GM21381 (cell line): ENCODE data around the gene RARRES2.

Source experiments
- ATAC-seq: cut with Tn5 transposase; IDR thresholded peaks from one replicate; pipeline ENCODE4 v1.9.1; 2021; ENCODE audit warnings: mild to moderate bottlenecking, moderate library complexity; ENCODE audit not compliant: unreplicated experiment

Gene RARRES2

GRCh38 chr7:150339409-150339809 is 2.0 kb downstream of the RARRES2 start:
- no peak for ATAC-seq

- ATAC-seq = no peak
Measured at GRCh38 chr7:150338166-150338829, 3.1 kb downstream of the RARRES2 start.

- ATAC-seq = no peak
Measured at GRCh38 chr7:150337659-150338081, 3.8 kb downstream of the RARRES2 start.

GRCh38 chr7:150337179-150337578 is 4.2 kb downstream of the RARRES2 start:
- no peak for ATAC-seq

GRCh38 chr7:150336746-150337145 is 4.7 kb downstream of the RARRES2 start:
- ATAC-seq = no peak

- no peak for ATAC-seq
Measured at GRCh38 chr7:150335774-150336112, 5.7 kb downstream of the RARRES2 start.

GRCh38 chr7:150335108-150335773 is 6.2 kb downstream of the RARRES2 start:
- ATAC-seq = no peak

GRCh38 chr7:150334108-150334507 is 7.3 kb downstream of the RARRES2 start:
- no peak for ATAC-seq

GRCh38 chr7:150333659-150334058 is 7.8 kb downstream of the RARRES2 start:
- no peak for ATAC-seq

GRCh38 chr7:150332852-150333635 is 8.4 kb downstream of the RARRES2 start:
- ATAC-seq = no peak

GRCh38 chr7:150330211-150330885 is 11.1 kb downstream of the RARRES2 start:
- no peak for ATAC-seq

GRCh38 chr7:150329331-150330120 is 11.9 kb downstream of the RARRES2 start:
- ATAC-seq = no peak

GRCh38 chr7:150327308-150327707 is 14.1 kb downstream of the RARRES2 start:
- no peak for ATAC-seq

GRCh38 chr7:150326657-150327268 is 14.7 kb downstream of the RARRES2 start:
- ATAC-seq = no peak

GRCh38 chr7:150325901-150326300 is 15.5 kb downstream of the RARRES2 start:
- no peak for ATAC-seq

- no peak for ATAC-seq
Measured at GRCh38 chr7:150325110-150325611, 16.3 kb downstream of the RARRES2 start.

- no peak for ATAC-seq
Measured at GRCh38 chr7:150324373-150324961, 17.0 kb downstream of the RARRES2 start.

- peak; percentile 27 for ATAC-seq
Measured at GRCh38 chr7:150323682-150324372, 17.6 kb downstream of the RARRES2 start.
